Kidney tubule cell (primary cell): ENCODE data around the gene TMEM179.

ENCODE experiments used
- DNase-seq: peaks from one replicate; pipeline ENCODE4 v3.0.0-alpha.2; 2018; ENCODE audit warnings: low spot score

Gene TMEM179

GRCh38 chr14:104544362-104544961, 60.1 kb downstream of the TMEM179 start:
- DNase-seq = no peak

- no peak for DNase-seq
Measured at GRCh38 chr14:104542871-104543830, 61.4 kb downstream of the TMEM179 start.

- no peak for DNase-seq
Measured at GRCh38 chr14:104541905-104542465, 62.6 kb downstream of the TMEM179 start.
